H9 (cell line): Measurements from ENCODE around the gene CADPS2. TPM values are rescaled to one million over a fixed set of nuclear protein-coding genes. Genes with fewer than 3 reads are reported as not detected.

Experiments used
- DNase-seq: peaks from one replicate; pipeline ENCODE4 v3.0.0-alpha.2; 2017
- H2AFZ ChIP-seq: one replicate; pipeline ENCODE4 v1.6.1; 2013; ENCODE audit warnings: mild to moderate bottlenecking, low read length, control low read depth, moderate library complexity
- H2AK5ac ChIP-seq: 2 replicates; pipeline ENCODE4 v1.6.1; 2013; ENCODE audit warnings: low read length, control low read depth, mixed read lengths; ENCODE audit not compliant: insufficient read length
- H2BK120ac ChIP-seq: one replicate; pipeline ENCODE4 v1.6.1; 2013; ENCODE audit warnings: low read depth, mild to moderate bottlenecking, low read length, control low read depth, inconsistent platforms; ENCODE audit not compliant: poor library complexity, severe bottlenecking
- H2BK12ac ChIP-seq: 2 replicates; pipeline ENCODE4 v1.6.1; 2013; ENCODE audit warnings: low read length, control low read depth, mixed read lengths, low read depth; ENCODE audit not compliant: insufficient read length
- H2BK15ac ChIP-seq: 2 replicates; pipeline ENCODE4 v1.6.1; 2013; ENCODE audit warnings: low read depth, low read length, control low read depth
- H2BK20ac ChIP-seq: one replicate; pipeline ENCODE4 v1.6.1; 2013; ENCODE audit warnings: low read depth, mild to moderate bottlenecking, low read length, control low read depth, inconsistent platforms; ENCODE audit not compliant: poor library complexity, severe bottlenecking
- H2BK5ac ChIP-seq: 2 replicates; pipeline ENCODE4 v1.6.1; 2013; ENCODE audit warnings: low read length, control low read depth, mixed read lengths; ENCODE audit not compliant: insufficient read length
- H3K14ac ChIP-seq: 2 replicates; pipeline ENCODE4 v1.6.1; 2013; ENCODE audit warnings: low read length, control low read depth; ENCODE audit not compliant: insufficient read depth
- H3K18ac ChIP-seq: 2 replicates; pipeline ENCODE4 v1.6.1; 2013; ENCODE audit warnings: low read depth, mild to moderate bottlenecking, mixed read lengths, low read length, control low read depth; ENCODE audit not compliant: insufficient read length
- H3K23ac ChIP-seq: 2 replicates; pipeline ENCODE4 v1.6.1; 2013; ENCODE audit warnings: low read length, control low read depth, mixed read lengths, low read depth; ENCODE audit not compliant: insufficient read length
- H3K23me2 ChIP-seq: 2 replicates; pipeline ENCODE4 v1.6.1; 2013; ENCODE audit warnings: low read depth, mild to moderate bottlenecking, mixed read lengths, low read length, control low read depth; ENCODE audit not compliant: insufficient read length, poor library complexity, severe bottlenecking
- H3K27ac ChIP-seq: 2 replicates; pipeline ENCODE4 v1.5.1; 2013; ENCODE audit warnings: low read length, control low read depth, mixed read lengths, low read depth; ENCODE audit not compliant: insufficient read length
- H3K27me3 ChIP-seq: 2 replicates; pipeline ENCODE4 v1.6.1; 2013; ENCODE audit warnings: low read length, control low read depth, inconsistent platforms; ENCODE audit not compliant: insufficient read depth
- H3K4ac ChIP-seq: 2 replicates; pipeline ENCODE4 v1.6.1; 2013; ENCODE audit warnings: low read depth, mild to moderate bottlenecking, control low read depth, inconsistent platforms, low read length, moderate library complexity
- H3K4me1 ChIP-seq: 2 replicates; pipeline ENCODE4 v1.6.1; 2013; ENCODE audit warnings: low read length, control low read depth, inconsistent platforms; ENCODE audit not compliant: insufficient read depth
- H3K4me2 ChIP-seq: 2 replicates; pipeline ENCODE4 v1.6.1; 2013; ENCODE audit warnings: low read length, control low read depth, mixed read lengths; ENCODE audit not compliant: insufficient read length, insufficient read depth
- H3K56ac ChIP-seq: 2 replicates; pipeline ENCODE4 v1.6.1; 2013; ENCODE audit warnings: low read depth, mild to moderate bottlenecking, mixed read lengths, low read length, control low read depth; ENCODE audit not compliant: insufficient read length
- H3K79me1 ChIP-seq: 2 replicates; pipeline ENCODE4 v1.6.1; 2013; ENCODE audit warnings: low read depth, mild to moderate bottlenecking, moderate library complexity, low read length, control low read depth, inconsistent platforms; ENCODE audit not compliant: insufficient read depth, poor library complexity, severe bottlenecking
- H3K79me2 ChIP-seq: 2 replicates; pipeline ENCODE4 v1.6.1; 2013; ENCODE audit warnings: low read length, control low read depth, inconsistent platforms; ENCODE audit not compliant: insufficient read depth
- H3K9ac ChIP-seq: 2 replicates; pipeline ENCODE4 v1.6.1; 2013; ENCODE audit warnings: low read length, control low read depth, mixed read lengths; ENCODE audit not compliant: insufficient read length; ENCODE audit errors: extremely low read depth
- H3K9me3 ChIP-seq: one replicate; pipeline ENCODE4 v1.6.1; 2013; ENCODE audit warnings: low read depth, low read length, inconsistent platforms; ENCODE audit not compliant: control insufficient read depth
- H3T11ph ChIP-seq: one replicate; pipeline ENCODE4 v1.6.1; 2013; ENCODE audit warnings: mild to moderate bottlenecking, low read length, control low read depth, inconsistent platforms
- H4K20me1 ChIP-seq: one replicate; pipeline ENCODE4 v1.6.1; 2013; ENCODE audit not compliant: control insufficient read depth, insufficient read length, insufficient read depth
- H4K5ac ChIP-seq: 2 replicates; pipeline ENCODE4 v1.6.1; 2013; ENCODE audit warnings: low read depth, mild to moderate bottlenecking, mixed read lengths, low read length, control low read depth; ENCODE audit not compliant: insufficient read length
- H4K8ac ChIP-seq: replicated peaks from 2 replicates; pipeline ENCODE4 v1.6.1; 2013; ENCODE audit warnings: low read length, control low read depth, mixed read lengths, low read depth; ENCODE audit not compliant: insufficient read length
- H4K91ac ChIP-seq: 2 replicates; pipeline ENCODE4 v1.6.1; 2013; ENCODE audit warnings: low read depth, mild to moderate bottlenecking, moderate library complexity, mixed read lengths, low read length, control low read depth; ENCODE audit not compliant: insufficient read length
- H3K27ac Mint-ChIP-seq, 3 experiments: 2 replicates in 2 of 3; 3 replicates in 1 of 3; pipeline ENCODE4 v1.8.0; 2020 to 2021; ENCODE audit warnings: mixed read lengths in 3 of 3, mild to moderate bottlenecking in 1 of 3, moderate library complexity in 1 of 3
- H3K27me3 Mint-ChIP-seq: 2 replicates; pipeline ENCODE4 v1.8.0; 2021; ENCODE audit warnings: low read depth, mild to moderate bottlenecking, moderate library complexity, mixed read lengths
- H3K36me3 Mint-ChIP-seq, 3 experiments: 2 replicates in 2 of 3; 3 replicates in 1 of 3; pipeline ENCODE4 v1.8.0; 2020 to 2021; ENCODE audit warnings: low read depth in 3 of 3, mixed read lengths in 3 of 3; ENCODE audit not compliant: insufficient read depth in 1 of 3
- H3K4me1 Mint-ChIP-seq, 2 experiments: 2 replicates each; pipeline ENCODE4 v1.8.0; 2020; ENCODE audit warnings: mixed read lengths in 2 of 2
- H3K4me3 Mint-ChIP-seq, 2 experiments: 2 replicates in 1 of 2; 3 replicates in 1 of 2; pipeline ENCODE4 v1.8.0; 2020 to 2021; ENCODE audit warnings: mild to moderate bottlenecking in 2 of 2, mixed read lengths in 2 of 2, moderate library complexity in 1 of 2
- H3K9me3 Mint-ChIP-seq, 2 experiments: 2 replicates in 1 of 2; 3 replicates in 1 of 2; pipeline ENCODE4 v1.8.0; 2020; ENCODE audit warnings: mild to moderate bottlenecking in 2 of 2, mixed read lengths in 2 of 2, moderate library complexity in 1 of 2
- WGBS: extraction: QIAGEN DNeasy Blood & Tissue Kit; methylation state at CpG from one replicate; pipeline ENCODE4 v1.1.7; 2013; ENCODE audit warnings: missing lambda C conversion rate, low lambda C conversion rate, mixed read lengths; ENCODE audit not compliant: insufficient read length; ENCODE audit errors: extremely low coverage; 5-methylcytosine and 5-hydroxymethylcytosine counted together
- total RNA-seq: library from RNA; stranded (reverse); gene quantifications from 2 replicates; pipeline ENCODE4 v1.2.1, GENCODE V29; 2021
- TF ChIP-seq, protein P1 (sequence below): fragments of 200-600 bp; sonication (generic); conservative IDR thresholded peaks from 3 replicates; pipeline ENCODE4 v1.8.0; 2021; ENCODE audit warnings: antibody characterized with exemption, mild to moderate bottlenecking

The CADPS2 gene
- total RNA-seq, 1 experiment from 2014 or later = 7.1 TPM

DNA sequence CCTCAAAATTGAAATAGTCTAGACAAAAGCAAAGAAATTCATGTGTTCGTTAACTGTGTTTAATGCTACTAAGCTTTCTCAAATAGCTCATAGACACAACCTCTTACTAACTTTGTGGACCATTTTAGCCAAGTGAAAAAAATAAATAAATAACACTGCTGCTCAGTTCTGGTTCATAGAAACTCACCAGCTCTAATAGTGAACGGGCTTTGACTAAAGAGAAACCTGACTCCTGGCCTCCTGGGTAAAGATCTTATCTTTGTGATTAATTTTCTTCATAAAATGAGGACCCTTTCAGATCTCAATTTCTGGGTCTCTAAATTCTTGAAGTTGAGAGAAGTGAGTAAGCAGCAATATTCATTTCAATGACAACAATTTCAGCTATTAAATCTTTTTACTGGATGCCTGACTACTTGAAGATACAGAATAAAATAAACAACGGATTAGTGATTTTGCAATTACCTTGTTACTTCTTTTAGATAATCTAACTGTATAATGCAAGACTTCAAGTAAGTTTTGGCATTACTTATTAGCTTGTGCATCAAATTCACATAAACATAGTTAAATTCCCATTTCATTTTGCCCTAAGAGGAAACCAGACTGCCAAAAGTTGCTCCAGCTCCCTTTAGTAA is 3.1 kb downstream of the CADPS2 start:
- Histone ChIP-seq H3K79me1 (no peaks in the 10 kb centered on the region), H3K23me2 (peaks cover 18% of the 10 kb centered on the region), H2BK15ac (no peak overlapping the region), H3K14ac (no peak overlapping the region), H4K5ac (no peak overlapping the region), H3K56ac (no peak overlapping the region), H3K4ac (no peak overlapping the region), H2AK5ac (no peak overlapping the region), H3K27ac (no peak overlapping the region), H3K18ac (no peak overlapping the region), H4K91ac (no peak overlapping the region), H2AFZ (no peak overlapping the region), H2BK120ac (no peak overlapping the region), H3K4me1 (no peaks in the 10 kb centered on the region), H3K79me2 (no peaks in the 10 kb centered on the region), H3K4me2 (no peak overlapping the region), H2BK20ac (no peak overlapping the region), H3K9me3 (no peaks in the 10 kb centered on the region), H3K9ac (no peak overlapping the region), H4K20me1 (no peaks in the 10 kb centered on the region), H4K8ac (no peak overlapping the region), H3T11ph (no peak overlapping the region), H3K23ac (no peak overlapping the region), H3K27me3 (peaks cover 5% of the 10 kb centered on the region; the same call in 1 of the 2 replicates), H2BK12ac (no peak overlapping the region), H2BK5ac (no peak overlapping the region)
- Mint-ChIP-seq H3K27ac (no peak overlapping the region), H3K9me3 (no peaks in the 10 kb centered on the region; a peak in 1 of 5 replicates), H3K27me3 (peaks cover 32% of the 10 kb centered on the region), H3K36me3 (no peaks in the 10 kb centered on the region), H3K4me1 (peaks cover 24 to 26% of the 10 kb centered on the region in 2 experiments), H3K4me3 (no peak overlapping the region)
- DNase-seq = no peak
- TF ChIP-seq, protein P1, sequence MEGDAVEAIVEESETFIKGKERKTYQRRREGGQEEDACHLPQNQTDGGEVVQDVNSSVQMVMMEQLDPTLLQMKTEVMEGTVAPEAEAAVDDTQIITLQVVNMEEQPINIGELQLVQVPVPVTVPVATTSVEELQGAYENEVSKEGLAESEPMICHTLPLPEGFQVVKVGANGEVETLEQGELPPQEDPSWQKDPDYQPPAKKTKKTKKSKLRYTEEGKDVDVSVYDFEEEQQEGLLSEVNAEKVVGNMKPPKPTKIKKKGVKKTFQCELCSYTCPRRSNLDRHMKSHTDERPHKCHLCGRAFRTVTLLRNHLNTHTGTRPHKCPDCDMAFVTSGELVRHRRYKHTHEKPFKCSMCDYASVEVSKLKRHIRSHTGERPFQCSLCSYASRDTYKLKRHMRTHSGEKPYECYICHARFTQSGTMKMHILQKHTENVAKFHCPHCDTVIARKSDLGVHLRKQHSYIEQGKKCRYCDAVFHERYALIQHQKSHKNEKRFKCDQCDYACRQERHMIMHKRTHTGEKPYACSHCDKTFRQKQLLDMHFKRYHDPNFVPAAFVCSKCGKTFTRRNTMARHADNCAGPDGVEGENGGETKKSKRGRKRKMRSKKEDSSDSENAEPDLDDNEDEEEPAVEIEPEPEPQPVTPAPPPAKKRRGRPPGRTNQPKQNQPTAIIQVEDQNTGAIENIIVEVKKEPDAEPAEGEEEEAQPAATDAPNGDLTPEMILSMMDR = no peak
- no CpG with 5 or more reads among the region's 3 CpGs for WGBS
